IgD-negative memory B cell (primary cell): Measurements from ENCODE around the gene REG1B. TPM values are rescaled to one million over a fixed set of nuclear protein-coding genes. Genes with fewer than 3 reads are reported as not detected.

ENCODE experiments used
- H3K27ac Mint-ChIP-seq, 3 donors: one replicate each; pipeline ENCODE4 v1.8.0; 2020 to 2022; ENCODE audit warnings: mild to moderate bottlenecking in 3 of 3, mixed read lengths in 3 of 3, moderate library complexity in 1 of 3
- H3K27me3 Mint-ChIP-seq: one replicate; pipeline ENCODE4 v1.8.0; 2021; ENCODE audit warnings: mixed read lengths
- H3K36me3 Mint-ChIP-seq: one replicate; pipeline ENCODE4 v1.8.0; 2020; ENCODE audit warnings: mild to moderate bottlenecking, mixed read lengths
- H3K4me1 Mint-ChIP-seq, 3 donors: one replicate each; pipeline ENCODE4 v1.8.0; 2020 to 2022; ENCODE audit warnings: mixed read lengths in 3 of 3, mild to moderate bottlenecking in 1 of 3
- H3K4me3 Mint-ChIP-seq, 4 donors: one replicate each; pipeline ENCODE4 v1.8.0; 2020 to 2022; ENCODE audit warnings: mild to moderate bottlenecking in 4 of 4, mixed read lengths in 4 of 4, moderate library complexity in 3 of 4
- H3K9me3 Mint-ChIP-seq, 3 donors: one replicate each; pipeline ENCODE4 v1.8.0; 2020 to 2021; ENCODE audit warnings: mixed read lengths in 3 of 3, mild to moderate bottlenecking in 1 of 3
- polyA plus RNA-seq: library from polyadenylated mRNA; unstranded; fragments of 300-500 nt; fragmentation: Illumina TruSeq; gene quantifications from one replicate; pipeline ENCODE4 v1.2.3, GENCODE V29; 2021

The REG1B gene, protein sequence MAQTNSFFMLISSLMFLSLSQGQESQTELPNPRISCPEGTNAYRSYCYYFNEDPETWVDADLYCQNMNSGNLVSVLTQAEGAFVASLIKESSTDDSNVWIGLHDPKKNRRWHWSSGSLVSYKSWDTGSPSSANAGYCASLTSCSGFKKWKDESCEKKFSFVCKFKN
- not detected for polyA plus RNA-seq

DNA sequence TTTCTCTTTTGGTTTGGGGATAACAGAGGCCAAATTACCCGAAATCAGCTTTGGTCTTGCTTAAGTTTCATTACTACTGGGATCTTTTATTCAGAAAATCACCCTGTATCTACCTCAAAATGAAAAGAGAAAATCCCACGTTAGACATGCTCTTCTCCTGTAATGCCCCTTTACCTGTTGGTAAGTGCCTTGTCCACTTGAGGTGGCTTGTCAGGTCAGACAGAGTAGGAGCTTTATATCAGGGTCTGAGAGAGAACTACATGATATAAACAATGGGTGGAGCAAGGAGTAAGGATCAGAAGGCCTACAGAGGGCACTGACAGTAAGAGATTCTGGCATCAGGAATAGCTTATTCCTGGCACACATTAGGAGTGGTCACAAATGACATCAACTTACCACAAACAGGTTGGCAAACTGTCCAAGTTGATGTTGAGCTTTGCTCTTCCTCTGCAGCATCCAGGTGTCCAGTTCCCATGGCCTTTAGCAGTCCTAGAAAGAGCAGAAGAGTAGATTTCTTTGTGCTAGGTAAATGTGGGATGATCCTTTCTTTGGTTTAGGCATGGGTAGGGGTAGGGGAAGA, at the start of gene REG1B:
TSS of gene REG1B (minus strand) at position 209 of the 580 bp plus-strand sequence. CDS start 381 bp downstream, outside the sequence.
- no peaks in the 10 kb centered on the region for H3K36me3 Mint-ChIP-seq
- no peaks in the 10 kb centered on the region for H3K4me1 Mint-ChIP-seq
- H3K27me3 Mint-ChIP-seq = no peaks in the 10 kb centered on the region
- no peak within 1 kb of the TSS for H3K27ac Mint-ChIP-seq
- peaks cover 0 to 1% (median 0%) of the 10 kb centered on the region in 3 donors for H3K9me3 Mint-ChIP-seq
- H3K4me3 Mint-ChIP-seq = no peak within 1 kb of the TSS

DNA sequence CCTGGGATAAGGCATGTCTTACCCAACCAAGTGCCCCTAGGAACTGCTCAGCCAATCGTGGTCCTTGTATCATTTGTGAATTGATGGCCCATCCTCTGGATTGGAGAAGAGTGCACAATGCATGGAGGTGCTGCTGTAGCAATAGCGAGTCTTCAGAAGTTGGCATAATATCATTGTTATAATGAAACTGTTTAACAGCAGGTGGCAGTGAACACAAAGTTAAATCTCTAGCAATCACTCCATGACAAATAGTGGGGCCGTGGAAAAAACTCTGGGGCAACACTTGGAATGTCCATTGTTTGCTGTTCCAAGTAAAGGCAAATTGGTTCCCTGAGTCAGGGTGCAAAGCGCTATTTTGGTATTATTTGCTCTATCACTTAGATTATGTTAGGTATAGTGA, 43.9 kb upstream of the REG1B start:
- no peaks in the 10 kb centered on the region for H3K4me1 Mint-ChIP-seq
- H3K27me3 Mint-ChIP-seq = no peaks in the 10 kb centered on the region
- no peak overlapping the region for H3K27ac Mint-ChIP-seq
- no peaks in the 10 kb centered on the region for H3K36me3 Mint-ChIP-seq
- no peak overlapping the region for H3K4me3 Mint-ChIP-seq
- peaks cover 0 to 2% (median 0%) of the 10 kb centered on the region in 3 donors for H3K9me3 Mint-ChIP-seq

DNA sequence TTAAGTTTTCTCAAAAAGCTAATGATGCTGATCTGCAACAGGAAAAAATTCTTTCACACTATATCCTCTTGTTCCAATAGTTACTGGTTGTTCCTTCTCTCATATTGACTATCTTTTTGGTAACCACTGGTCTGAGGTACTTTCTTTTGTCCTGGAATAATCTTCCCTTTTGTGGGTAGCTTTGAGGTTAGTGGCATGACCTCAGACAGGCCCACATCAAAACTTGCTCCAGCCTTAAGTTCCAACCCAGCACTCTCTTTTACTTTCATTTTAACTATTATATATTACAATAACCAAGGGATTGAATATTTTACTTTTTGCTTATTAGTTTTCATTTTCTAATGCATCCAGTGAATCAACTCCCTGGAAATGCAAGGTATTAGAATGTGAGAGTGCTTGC, 42.0 kb upstream of the REG1B start:
- H3K27me3 Mint-ChIP-seq = no peaks in the 10 kb centered on the region
- H3K4me3 Mint-ChIP-seq = no peak overlapping the region
- no peak overlapping the region for H3K27ac Mint-ChIP-seq
- H3K36me3 Mint-ChIP-seq = no peaks in the 10 kb centered on the region
- H3K4me1 Mint-ChIP-seq = no peaks in the 10 kb centered on the region
- H3K9me3 Mint-ChIP-seq = peaks cover 0 to 2% (median 1%) of the 10 kb centered on the region in 3 donors

DNA sequence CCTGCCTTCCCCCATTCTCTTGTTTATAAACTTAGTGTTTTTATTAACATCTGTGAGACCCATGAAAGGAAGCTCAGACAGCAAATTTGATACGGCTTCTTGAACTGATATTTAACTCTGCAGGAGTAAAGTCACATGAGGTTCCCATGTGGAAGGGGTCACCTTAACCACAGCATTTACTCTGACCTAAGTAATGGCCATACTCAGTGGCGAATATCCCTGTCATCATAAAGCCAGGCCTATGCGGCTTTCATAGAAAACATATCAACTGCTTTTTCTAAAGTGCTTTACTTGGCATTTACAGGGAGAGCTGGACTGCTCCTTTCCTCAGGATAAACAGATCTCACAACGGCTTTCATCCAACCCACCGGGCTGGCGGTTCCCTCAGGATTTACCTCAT, 41.5 kb upstream of the REG1B start:
- H3K4me1 Mint-ChIP-seq = no peaks in the 10 kb centered on the region
- H3K36me3 Mint-ChIP-seq = no peaks in the 10 kb centered on the region
- H3K27me3 Mint-ChIP-seq = no peaks in the 10 kb centered on the region
- H3K27ac Mint-ChIP-seq = no peak overlapping the region
- H3K4me3 Mint-ChIP-seq = no peak overlapping the region
- H3K9me3 Mint-ChIP-seq = peaks cover 0 to 2% (median 1%) of the 10 kb centered on the region in 3 donors

DNA sequence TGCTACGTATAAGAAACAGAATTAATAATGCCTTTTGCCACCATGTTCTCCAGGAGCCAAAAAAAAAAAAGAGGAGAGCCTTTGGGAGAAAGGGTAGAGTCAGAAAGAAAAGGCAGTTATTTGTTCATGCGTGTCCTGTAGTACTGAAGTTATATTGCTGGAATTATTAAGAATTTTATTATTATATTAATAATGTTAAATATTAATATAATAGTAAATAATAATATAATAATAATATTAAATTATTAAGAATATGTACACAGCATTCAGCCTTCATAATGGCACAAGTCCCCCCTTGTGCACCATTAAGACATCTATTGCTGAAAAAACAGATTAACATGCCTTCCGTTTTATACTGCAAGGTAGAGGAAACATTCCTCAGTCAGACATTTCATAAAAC, 40.6 kb upstream of the REG1B start:
- Mint-ChIP-seq H3K27me3 (no peaks in the 10 kb centered on the region), H3K36me3 (no peaks in the 10 kb centered on the region), H3K9me3 (peaks cover 0 to 2% (median 1%) of the 10 kb centered on the region in 3 donors), H3K27ac (no peak overlapping the region), H3K4me1 (no peaks in the 10 kb centered on the region), H3K4me3 (no peak overlapping the region)

DNA sequence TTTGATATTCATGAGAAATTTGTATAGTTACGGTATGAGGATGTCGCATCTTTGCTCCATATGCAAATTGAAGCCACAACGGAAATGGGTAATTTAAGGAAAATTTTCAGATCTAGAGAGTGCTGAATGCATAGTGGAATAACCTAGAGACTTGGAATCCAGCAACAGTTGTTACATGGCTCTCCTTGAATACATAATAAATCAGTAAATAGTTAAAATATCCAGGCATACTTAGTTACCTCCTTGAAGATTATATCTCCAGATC, 37.9 kb upstream of the REG1B start:
- no peaks in the 10 kb centered on the region for H3K4me1 Mint-ChIP-seq

DNA sequence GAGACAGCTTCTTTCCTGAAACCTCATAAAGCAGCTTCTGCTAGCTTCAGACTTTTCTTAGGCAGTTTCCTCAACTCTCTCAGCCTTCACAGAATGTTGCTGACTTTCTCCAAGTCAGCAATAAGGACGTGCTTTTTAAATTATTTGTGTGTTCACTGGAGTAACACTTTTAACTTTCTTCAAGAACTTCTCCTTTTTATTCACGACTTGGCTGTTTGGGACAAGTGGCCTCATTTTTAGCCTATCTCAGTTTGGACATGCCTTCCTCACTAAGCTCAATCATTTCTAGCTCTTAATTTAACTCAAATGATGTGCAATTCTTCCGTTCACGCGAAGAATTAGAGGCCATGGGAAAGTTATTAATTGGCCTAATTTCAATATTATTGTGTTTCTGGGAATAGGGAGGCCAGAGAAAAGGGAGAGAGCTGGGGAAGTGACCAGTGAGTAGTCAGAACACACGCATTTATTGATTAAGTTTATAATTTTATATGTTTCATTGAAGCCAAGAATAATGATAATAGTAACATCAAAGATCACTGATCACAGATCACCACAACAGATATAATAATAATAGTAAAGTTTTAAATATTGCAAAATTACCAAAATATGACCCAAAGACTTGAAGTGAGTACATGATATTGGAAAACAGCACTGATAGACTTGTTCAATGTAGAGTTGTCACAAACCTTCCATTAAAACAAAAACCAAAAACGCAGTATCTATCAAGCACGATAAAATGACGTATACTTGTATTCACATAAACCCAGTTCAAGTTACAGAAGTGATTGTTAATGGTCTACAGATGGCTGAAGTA, 37.3 kb upstream of the REG1B start:
- H3K9me3 Mint-ChIP-seq = peaks cover 0 to 5% (median 1%) of the 10 kb centered on the region in 3 donors
- no peaks in the 10 kb centered on the region for H3K27me3 Mint-ChIP-seq
- H3K36me3 Mint-ChIP-seq = no peaks in the 10 kb centered on the region
- H3K27ac Mint-ChIP-seq = no peak overlapping the region
- no peaks in the 10 kb centered on the region for H3K4me1 Mint-ChIP-seq
- no peak overlapping the region for H3K4me3 Mint-ChIP-seq

More for the DNA sequence above, 37.9 kb upstream of the REG1B start:
- Mint-ChIP-seq H3K27me3 (no peaks in the 10 kb centered on the region), H3K36me3 (no peaks in the 10 kb centered on the region), H3K27ac (no peak overlapping the region), H3K4me3 (no peak overlapping the region), H3K9me3 (peaks cover 0 to 5% (median 1%) of the 10 kb centered on the region in 3 donors)

DNA sequence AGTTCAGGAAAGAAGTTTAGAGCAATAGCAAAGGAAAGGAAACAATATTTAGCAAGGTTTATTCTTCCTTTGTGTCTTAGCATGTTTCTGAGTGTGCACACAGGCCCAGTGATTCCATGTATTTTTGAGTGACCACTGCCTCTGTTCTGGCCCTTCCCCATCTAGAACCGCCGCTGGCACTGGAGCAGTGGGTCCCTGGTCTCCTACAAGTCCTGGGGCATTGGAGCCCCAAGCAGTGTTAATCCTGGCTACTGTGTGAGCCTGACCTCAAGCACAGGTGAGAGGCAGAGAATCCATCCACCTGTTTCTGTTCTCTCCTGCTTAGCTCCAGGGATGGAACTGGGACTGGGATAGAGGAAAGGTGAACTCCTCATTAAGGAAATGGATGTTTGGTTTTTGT, 34.9 kb upstream of the REG1B start:
- peaks cover 0 to 9% (median 1%) of the 10 kb centered on the region in 3 donors for H3K9me3 Mint-ChIP-seq
- H3K4me3 Mint-ChIP-seq = no peak overlapping the region
- no peaks in the 10 kb centered on the region for H3K4me1 Mint-ChIP-seq
- H3K36me3 Mint-ChIP-seq = no peaks in the 10 kb centered on the region
- no peak overlapping the region for H3K27ac Mint-ChIP-seq
- H3K27me3 Mint-ChIP-seq = no peaks in the 10 kb centered on the region

DNA sequence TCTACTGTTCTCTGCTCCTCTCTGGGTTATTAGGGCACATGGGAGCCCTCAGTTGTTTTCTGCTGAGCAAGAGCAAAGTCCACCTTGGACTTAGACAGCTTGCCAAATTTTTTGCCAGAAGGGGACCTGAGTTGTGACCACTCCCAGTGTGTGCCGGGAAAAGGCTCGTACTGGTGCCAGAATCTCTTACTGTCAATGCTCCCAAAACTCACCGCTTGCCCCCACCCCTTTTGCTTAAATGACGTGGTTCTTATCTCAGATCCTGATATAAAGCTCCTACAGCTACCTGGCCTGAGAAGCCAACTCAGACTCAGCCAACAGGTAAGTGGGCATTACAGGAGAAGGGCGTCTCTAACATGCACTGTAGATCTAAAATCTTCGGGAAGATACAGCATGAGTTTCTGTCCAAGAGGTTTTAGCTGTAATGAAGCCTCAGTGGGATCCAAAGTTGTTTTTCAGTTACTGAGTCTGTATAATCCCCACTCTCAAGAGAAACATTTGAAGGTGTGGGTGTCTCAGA, 32.5 kb upstream of the REG1B start, which contains the start of gene REG1A:
TSS of gene REG1A (plus strand) at position 295 of the 520 bp plus-strand sequence. CDS start 374 bp downstream, outside the sequence.
- H3K27ac Mint-ChIP-seq = peak within 1 kb of the TSS in 1 of 3 donors; percentile 35

DNA sequence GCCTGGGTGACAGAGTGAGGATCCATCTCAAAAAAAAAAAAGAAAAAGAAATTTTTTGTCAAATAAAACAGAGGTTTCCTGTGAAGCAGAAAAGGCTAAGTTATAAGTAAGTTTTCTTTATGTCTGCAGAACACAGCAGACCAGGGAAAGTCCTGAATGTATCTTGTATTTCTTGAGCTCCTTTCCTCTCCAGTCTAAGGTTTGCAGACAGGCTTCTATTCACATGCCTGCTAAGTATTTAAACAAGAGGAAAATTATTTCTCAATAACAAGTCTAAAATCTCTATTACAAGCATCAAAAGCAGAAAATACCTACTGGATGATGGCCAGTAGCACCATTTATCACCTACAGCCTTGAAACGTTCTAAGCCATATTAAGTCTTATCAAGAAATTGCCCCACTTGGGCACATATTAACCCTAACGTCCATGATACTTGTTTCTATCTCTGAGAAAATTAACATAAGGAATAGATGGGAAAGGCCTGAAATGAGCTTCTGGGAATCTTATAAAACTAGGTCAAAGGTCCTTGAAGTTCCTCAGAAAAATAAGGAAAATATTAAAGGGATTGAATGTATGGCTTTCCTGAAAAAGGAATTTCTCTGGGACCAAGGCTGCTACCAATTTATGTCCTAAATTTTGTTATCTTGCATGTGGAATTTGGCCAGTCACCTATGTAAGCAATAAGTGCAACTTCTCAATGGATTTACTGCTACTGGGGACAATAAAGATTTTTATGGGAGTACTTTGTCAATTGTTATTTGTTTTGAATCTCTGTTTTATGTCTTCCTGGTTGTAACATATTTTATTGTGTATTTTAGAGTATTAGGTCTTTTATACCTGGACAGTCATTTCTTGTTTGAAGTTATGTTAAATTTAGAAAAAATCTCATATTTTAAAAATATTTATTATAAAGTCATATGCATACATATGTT, 29.5 kb upstream of the REG1B start:
- no peak overlapping the region for H3K27ac Mint-ChIP-seq
- H3K36me3 Mint-ChIP-seq = no peaks in the 10 kb centered on the region
- H3K9me3 Mint-ChIP-seq = peaks cover 0 to 9% (median 6%) of the 10 kb centered on the region in 3 donors
- H3K27me3 Mint-ChIP-seq = no peaks in the 10 kb centered on the region
- no peak overlapping the region for H3K4me3 Mint-ChIP-seq
- no peaks in the 10 kb centered on the region for H3K4me1 Mint-ChIP-seq

More for the DNA sequence above, 32.5 kb upstream of the REG1B start, which contains the start of gene REG1A:
- H3K36me3 Mint-ChIP-seq = no peaks in the 10 kb centered on the region
- no peaks in the 10 kb centered on the region for H3K4me1 Mint-ChIP-seq
- H3K27me3 Mint-ChIP-seq = no peaks in the 10 kb centered on the region
- H3K4me3 Mint-ChIP-seq = no peak within 1 kb of the TSS
- H3K9me3 Mint-ChIP-seq = peaks cover under 1 to 9% (median 1%) of the 10 kb centered on the region in 3 donors

DNA sequence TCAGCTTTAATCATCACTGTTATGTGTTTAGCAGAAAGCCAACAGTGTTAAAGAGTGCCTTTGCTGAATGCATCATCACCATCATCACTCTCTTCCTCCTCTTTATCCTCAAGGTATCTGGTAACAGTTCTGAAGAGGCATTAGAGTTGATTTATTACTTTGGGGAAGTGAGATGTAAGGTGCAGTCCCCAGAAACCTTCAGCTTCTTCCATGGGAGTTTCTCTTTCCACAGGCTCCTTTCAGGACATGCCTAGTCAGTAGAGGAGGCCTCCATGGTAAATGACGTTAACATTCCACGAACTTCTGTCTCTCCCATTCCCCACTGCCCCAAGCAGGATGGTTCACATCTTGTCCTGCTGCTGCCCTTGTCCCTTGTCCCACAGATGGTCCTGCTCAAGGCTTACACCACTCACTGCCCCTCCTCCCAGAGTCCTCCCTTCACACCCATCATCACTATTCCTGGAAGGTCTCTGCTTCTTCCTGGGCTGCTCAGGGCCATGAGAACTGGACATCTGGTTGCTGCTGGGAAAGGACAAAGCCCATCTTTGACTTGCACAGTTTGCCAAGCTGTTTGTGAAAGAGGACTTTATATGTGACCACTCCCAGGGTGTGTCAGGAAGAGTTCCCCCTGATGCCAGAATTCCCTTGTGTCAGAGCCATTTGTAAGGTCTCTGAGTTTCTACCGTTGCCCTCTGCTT, 27.2 kb upstream of the REG1B start:
- Mint-ChIP-seq H3K4me1 (no peaks in the 10 kb centered on the region), H3K4me3 (no peak overlapping the region), H3K36me3 (no peaks in the 10 kb centered on the region), H3K9me3 (peaks cover 0 to 6% (median 4%) of the 10 kb centered on the region in 3 donors), H3K27me3 (no peaks in the 10 kb centered on the region), H3K27ac (no peak overlapping the region)

DNA sequence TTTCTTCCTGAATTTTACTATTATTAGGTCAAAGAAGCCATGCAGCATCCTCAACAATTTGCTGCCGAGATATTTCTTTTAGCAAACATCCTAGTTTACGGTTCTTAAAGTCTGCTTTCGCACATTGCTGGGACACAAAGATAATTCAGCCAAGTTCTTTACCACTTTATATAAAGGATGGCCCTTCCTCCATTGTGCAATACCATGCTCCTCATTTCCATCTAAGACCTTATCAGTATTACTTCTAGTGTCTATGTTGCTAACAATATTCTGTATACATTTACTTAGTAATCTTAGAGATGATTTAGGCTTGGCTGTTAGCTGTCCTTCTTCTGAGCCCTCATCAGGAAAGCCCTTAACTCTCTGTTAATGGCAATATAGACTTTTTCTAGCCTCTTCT, 24.5 kb upstream of the REG1B start:
- H3K36me3 Mint-ChIP-seq = no peaks in the 10 kb centered on the region
- H3K4me1 Mint-ChIP-seq = no peaks in the 10 kb centered on the region
- no peak overlapping the region for H3K27ac Mint-ChIP-seq
- H3K4me3 Mint-ChIP-seq = no peak overlapping the region
- no peaks in the 10 kb centered on the region for H3K27me3 Mint-ChIP-seq
- peaks cover 0 to 6% (median 0%) of the 10 kb centered on the region in 3 donors for H3K9me3 Mint-ChIP-seq

DNA sequence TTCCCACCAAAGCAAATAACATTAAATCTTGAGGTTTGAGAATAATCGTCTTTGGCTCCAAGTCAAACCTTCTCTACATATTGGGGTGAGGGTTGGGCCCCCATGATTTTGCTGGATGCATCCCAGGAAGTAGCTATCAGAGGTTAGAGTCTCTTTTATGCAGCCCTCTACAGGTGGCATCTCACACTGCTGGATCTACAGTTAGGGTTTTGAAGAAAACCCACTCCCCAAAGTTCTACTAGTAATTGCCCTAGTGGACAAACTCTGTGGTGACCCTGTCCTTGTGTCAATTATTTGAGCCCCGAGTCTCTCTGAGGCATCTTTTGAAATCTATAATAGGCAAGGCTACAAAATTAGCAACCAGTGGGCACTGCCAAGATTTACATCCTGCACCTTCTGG, 17.5 kb upstream of the REG1B start:
- Mint-ChIP-seq H3K27ac (no peak overlapping the region), H3K4me3 (no peak overlapping the region), H3K36me3 (no peaks in the 10 kb centered on the region), H3K4me1 (no peaks in the 10 kb centered on the region), H3K9me3 (peaks cover 0 to 7% (median 2%) of the 10 kb centered on the region in 3 donors), H3K27me3 (no peaks in the 10 kb centered on the region)

DNA sequence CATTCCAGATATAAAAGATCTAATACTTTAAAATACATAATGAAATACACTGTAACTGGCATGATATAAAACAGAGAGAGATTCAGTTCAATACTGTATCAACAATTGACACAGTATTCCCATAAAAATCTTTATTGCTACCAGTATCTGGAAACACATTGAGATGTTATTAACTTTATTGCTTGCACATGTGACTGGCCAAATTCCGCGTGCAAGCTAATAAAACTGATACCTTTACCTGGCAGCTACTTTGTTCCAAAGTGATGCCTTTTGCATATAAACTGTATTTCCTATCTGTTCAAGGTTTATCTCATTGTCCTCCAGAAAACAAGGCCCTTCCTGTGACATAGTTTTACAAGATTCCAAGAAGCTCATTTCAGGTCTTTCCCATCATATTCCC, 15.4 kb upstream of the REG1B start:
- Mint-ChIP-seq H3K4me1 (no peaks in the 10 kb centered on the region), H3K27ac (no peak overlapping the region), H3K27me3 (no peaks in the 10 kb centered on the region), H3K4me3 (no peak overlapping the region), H3K36me3 (no peaks in the 10 kb centered on the region), H3K9me3 (peaks cover 2 to 7% (median 2%) of the 10 kb centered on the region in 3 donors)
